Measurements from ENCODE around the gene CCNB1IP1. TPM values are rescaled to one million over a fixed set of nuclear protein-coding genes. Genes with fewer than 3 reads are reported as not detected.
"Not testable (repeated sequence)": the region's sequence is repeated elsewhere in the genome, so short reads cannot be mapped to it uniquely, and the experiment has no call there.

CCNB1IP1 gene
- total RNA-seq, 1 donor from 2014 or later: 24.5 TPM

DNA sequence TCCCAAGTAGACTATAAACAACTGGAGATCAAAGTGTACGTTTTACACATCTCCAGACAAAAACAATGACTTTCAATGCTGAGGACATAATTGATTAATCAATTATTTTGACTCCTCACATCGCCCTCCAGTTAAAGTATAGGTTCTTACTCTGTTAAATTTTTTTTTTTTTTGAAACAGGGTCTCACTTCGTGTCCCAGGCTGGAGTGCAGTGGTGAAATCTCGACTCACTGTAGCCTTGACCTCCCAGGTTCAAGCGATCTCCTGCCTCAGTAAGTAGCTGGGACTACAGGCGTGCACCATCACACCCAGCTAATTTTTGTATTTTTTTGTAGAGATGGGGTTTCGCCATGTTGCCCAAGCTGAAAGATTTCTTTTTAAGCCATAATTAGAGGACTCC, 938 bp upstream of the CCNB1IP1 start:
- intact Hi-C loops (cut with micrococcal nuclease): no loop called here

DNA sequence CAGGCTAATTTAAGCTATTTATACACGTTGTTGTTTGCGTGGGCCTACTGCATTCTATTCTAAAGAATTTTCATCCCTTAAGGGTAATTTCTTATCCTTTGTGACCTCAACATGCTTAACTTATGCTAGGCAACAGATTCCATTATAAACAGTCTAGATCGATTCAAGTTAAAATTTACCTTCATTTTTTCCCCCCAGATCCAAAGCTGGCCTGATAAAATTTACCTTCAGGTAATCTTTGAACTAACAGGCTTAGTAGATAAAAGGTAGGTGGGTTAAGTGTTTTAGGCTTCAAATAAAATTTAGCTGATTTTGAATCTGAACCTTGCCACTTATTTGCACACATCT, 389 bp upstream of the CCNB1IP1 start:
- intact Hi-C loops (cut with micrococcal nuclease): loop anchor here (1.0 to 2.0 kb wide), 5 partner anchors 10 to 349 kb away; partner anchors contain the start of genes APEX1, PARP2, TEP1 and TTC5

DNA sequence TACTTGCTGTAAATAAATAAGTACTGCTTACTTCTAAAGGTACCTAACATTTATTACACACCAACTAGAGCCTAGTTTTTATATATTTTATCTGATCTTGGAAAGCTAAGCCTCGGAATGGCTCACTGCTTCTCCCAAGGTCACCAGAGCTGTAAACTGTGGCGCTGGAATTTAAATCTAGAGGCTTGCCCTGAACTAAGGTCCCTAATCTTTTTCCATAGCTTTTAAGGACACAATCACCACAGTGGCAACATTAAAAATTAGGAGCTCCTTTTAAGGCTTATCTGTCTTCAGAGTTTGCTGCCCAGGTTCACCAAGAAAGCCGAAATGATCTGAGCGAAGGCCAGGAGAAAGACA, 670 bp downstream of the CCNB1IP1 start:
- intact Hi-C loops (cut with micrococcal nuclease): loop anchor here (2.0 kb wide), 2 partner anchors 80 to 350 kb away; partner anchors contain the start of gene TEP1

DNA sequence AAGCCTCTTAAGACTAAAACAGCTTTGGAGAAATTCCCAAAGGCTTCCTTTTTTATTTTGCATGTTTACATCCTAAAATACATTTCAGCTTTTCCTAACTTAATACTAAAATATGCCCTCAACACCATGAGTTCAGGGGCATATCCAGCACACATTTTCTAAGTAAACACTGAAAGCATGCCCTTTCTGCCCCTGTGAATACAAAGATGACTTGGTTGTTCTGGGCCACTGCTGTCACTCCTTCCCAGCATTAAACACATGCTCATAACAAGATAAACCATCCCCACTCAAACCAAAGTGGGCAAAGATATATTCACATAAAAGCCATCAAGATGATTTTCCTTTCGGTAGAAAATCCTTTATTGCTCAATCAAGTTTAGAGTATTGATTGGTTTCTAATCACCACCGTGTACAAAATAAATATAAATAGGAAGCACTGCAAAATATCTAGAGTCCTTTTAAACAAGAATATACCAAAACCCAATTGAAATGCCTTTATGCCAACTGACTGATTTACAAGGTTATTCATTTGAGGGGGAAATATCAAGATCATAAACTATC, 1.9 kb downstream of the CCNB1IP1 start:
- intact Hi-C loops (cut with micrococcal nuclease): no loop called here

DNA sequence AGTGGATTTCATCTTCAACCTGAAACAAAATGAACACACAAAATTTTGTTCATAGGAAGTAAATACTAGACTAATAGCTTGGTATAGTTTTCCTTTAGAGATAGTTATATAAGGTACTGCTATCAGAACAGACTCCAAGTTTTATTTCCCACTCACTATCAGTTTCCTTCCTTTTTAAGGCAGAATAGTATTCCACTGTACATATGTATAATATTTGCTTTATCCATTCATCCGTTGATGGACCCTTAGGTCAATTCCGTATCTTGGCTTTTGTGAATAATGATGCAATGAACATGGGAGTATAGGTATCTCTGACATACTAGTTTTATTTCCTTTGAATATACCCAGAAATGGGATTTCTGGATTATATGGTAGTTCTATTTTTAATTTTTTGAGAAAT, 3.7 kb downstream of the CCNB1IP1 start:
- intact Hi-C loops (cut with micrococcal nuclease): loop anchor here (5.0 kb wide), 1 partner anchor 528 kb away; no protein-coding TSS in a partner anchor

DNA sequence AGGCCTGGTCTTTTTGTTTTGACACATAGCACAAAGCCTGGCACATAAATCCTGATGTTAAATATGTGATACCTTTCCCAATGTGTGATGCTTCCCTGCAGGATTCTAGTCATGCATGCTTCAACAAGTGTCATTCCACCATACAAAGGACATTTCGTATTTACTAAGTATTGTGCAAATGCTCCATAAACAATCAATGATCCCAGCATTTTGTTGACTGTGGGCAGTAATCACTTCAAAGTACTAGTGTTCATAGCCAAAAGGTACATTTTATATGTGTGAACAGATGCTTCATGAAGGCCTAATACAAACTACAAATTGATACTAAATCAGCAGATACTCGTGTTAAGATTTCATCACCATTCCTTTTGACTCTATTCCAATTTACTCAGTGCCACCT, 4.4 kb downstream of the CCNB1IP1 start:
- intact Hi-C loops (cut with micrococcal nuclease): loop anchor here (5.0 kb wide), 1 partner anchor 529 kb away; no protein-coding TSS in a partner anchor

DNA sequence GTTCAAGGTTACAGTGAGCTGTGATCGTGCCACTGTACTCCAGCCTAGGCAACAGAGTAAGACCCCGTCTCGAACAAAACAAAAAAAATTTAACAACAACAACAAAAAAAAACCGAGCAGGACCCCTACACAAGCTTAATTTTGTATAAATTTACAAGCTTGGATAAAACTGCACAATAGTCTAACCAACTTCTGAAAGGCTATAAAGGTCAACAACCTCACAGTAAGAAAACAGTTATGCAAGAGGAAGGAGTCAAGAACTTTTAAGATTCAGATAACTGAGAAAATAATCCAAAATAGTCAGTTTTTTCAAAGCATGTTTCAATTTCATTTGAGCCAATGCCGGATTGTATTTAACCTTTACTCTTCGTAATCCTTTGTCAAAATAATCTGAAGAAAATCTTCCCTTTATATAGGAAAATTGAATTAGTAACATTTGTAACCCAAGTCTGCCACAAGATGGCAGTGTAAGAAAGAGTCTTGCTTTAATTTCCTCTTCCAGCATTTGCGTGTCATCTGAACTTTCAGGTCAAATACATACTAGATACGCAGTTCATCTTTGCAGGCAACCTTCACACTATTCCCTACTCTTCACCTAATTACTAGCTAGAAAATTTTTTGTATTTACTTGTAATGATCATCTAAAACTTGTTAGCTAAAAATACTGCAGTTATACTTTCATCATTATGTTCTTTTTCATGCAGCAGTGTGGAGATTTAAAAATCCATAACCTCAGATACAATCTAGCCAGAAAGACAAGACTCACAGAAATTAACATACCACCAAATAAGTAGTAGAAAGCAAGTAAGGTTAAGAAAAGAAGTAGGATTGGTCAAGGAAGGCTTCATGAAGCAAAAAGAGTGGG, 5.8 kb downstream of the CCNB1IP1 start:
- intact Hi-C loops (cut with micrococcal nuclease): loop anchor here (1.0 to 5.0 kb wide), 10 partner anchors 17 to 530 kb away; partner anchors contain the start of genes TEP1 and TTC5

DNA sequence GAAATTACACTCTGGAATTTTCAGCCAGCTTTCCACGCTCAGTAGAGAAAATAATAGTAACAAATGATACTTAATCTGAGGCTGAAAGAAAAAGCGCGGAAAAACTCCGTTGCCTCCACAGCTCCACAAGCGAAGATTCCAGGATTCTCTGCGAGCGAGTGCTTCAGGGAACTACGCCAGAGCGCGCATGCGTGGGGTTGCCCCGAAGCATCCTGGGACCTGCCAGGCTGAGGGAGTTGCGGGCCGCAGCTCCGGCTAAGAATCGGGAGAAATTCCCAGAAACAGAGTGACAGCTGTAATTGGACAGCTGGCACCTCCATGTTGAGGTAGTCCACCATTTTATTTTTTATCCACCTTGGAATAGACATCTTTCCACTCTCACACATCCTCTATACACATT, 15.4 kb downstream of the CCNB1IP1 start:
- intact Hi-C loops (cut with micrococcal nuclease): no loop called here

DNA sequence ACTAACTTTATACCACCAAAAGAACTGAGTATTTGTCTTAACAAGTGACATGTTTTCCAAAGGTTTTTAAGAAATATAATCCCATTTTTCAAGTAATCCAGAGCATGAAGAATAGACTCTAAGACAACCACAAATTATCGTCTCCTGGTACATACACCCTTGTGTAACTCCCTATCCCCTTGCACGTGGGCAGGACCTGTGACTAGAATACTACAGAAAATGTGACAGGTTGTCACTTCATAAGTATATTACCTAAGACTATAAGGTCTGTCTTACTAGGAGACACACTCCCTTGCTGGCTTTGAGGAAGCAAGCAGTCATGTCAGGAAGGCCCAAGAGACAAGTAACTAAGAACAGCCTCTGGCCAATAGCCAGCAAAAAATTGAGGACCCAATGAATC, 19.1 kb downstream of the CCNB1IP1 start:
- intact Hi-C loops (cut with micrococcal nuclease): no loop called here

DNA sequence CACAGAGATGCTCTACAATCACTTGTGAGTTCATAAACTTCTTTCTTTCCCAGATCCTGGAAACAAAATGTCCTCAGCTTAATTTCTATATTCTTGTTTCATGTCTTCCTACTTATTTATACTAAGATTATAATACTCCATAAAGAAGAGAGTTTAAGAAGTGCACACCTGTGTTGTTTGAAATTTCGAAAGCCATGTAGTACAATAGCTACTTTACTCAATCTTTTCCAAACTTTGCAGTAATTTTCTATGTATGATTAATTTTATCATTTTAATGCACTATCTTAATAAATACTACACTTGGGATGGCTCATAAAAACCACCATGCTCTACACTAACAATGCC, 27.0 kb downstream of the CCNB1IP1 start:
- intact Hi-C loops (cut with micrococcal nuclease): loop anchor here (1.0 kb wide), 1 partner anchor 163 kb away; the partner anchor contains the start of gene PNP

DNA sequence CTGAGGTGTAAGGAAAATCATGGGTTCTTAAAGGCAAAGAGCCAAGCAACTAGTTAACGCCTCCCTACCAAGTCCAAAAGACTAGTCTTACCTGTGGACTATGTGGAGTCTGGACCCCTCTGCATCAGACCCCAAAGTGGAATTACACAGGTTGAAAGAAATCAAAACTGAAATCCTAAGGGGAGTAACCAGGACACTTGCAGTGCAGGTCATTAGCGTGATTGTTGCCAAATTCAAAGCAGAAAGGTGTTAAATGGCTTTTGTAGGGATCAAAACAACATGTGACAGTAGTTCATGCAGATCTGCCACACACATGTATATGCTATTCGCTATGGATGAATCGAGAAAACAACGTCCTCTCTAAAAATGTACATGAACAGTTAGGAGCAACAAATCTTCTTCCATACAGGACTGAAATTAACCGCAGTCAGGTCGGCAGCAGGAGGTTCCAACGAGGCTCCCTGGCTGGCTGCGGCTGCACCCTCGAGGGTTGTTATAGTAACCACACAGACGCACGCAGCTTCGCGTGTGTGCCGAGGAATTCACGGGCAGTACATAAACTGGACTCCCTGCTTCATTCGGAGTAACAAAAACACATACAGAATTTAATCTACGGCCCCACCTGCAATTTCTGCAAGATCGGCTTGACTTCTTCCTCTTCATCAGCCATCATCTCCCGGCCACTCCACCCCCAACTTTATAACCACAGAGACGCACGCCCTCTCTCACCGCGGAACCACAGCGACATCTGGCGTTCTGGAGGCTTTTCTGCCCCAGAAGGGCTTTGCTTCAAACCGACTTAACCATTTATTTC, 27.6 kb downstream of the CCNB1IP1 start, which contains the start of gene TTC5:
Gene TTC5 (minus strand): TSS at position 687 of the 814 bp plus-strand sequence. CDS start 14 bp downstream, at position 673.
- intact Hi-C loops (cut with micrococcal nuclease): loop anchor here (1.0 kb wide), 7 partner anchors 22 to 304 kb away; partner anchors contain the start of genes APEX1, CCNB1IP1, PARP2 and PNP

DNA sequence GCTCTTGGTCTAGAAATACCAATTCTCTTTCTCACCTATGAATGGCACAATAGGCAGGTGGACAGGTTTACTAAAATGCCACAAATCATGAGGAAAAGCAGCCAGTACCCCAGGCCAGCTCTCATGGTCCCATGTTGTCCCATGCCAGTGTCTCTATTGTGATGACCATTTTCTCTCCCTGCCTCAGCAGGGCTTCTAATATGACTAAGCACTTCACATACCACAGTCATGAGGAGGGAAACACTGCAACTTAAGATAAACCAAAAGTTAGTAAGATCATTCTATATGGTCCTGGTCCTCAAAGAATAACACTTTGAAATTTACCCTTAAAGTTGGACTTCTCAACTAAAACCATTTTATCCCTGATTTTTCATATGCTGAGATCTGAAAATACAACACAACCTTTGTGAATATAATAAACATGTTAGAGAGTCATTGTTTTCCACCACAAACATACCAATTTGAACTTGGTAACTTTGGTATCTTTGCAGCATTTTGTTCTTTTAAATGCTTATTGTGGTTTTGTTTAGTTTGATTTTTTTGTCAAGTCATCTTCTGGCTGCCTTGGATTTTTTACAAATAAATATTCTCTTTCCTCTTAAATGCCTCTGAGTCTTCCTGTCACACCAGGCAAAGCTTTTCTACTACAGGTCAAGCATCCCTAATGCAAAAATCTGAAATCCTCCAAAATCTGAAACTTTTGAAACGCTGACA, 30.9 kb downstream of the CCNB1IP1 start:
- intact Hi-C loops (cut with micrococcal nuclease): no loop called here

DNA sequence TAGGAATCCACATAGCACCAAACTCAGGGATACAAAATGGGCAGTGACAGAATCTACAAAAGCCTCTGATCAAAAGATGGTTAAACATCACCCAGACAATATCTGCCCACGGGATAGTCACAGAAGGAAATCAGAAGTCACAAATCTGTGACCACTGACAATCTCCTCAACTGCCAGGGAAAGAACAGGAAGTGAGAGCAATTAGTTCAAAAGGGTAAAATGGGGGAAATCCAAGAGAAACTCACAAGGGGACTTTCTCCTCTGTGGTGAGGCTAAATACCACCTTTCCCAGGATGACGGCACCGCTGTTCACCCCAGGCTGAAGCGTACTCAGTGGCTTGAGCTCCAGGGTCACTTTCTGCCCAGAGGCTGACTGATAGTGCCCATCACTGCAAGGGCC, 38.0 kb downstream of the CCNB1IP1 start:
- intact Hi-C loops (cut with micrococcal nuclease): no loop called here

DNA sequence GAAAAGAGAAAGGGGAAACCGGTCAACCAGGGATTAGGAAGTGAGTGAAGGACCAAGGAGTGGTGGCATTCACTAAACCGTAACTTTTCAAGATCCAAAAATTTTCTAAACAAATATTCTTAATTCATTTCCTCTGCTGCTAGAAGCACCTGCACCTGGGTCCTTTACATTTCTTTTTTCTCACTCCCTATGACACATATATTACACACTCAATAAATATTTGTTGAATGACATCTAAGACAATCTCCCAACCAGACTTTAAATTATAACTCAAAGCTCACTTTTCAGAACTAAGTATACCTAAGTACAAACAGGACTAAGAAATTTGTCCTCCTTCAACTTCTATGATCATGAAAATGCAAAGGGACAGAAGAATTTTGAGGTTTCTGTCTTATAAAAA, 38.4 kb downstream of the CCNB1IP1 start:
- intact Hi-C loops (cut with micrococcal nuclease): no loop called here

DNA sequence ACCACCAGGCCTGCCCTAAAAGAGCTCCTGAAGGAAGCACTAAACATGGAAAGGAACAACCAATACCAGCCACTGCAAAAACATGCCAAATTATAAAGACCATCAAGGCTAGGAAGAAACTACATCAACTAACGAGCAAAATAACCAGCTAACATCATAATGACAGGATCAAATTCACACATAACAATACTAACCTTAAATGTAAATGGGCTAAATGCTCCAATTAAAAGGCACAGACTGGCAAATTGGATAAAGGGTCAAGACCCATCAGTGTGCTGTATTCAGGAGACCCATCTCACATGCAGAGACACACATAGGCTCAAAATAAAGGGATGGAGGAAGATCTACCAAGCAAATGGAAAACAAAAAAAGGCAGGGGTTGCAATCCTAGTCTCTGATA, 51.1 kb downstream of the CCNB1IP1 start:
- intact Hi-C loops (cut with micrococcal nuclease): not testable (repeated sequence)

DNA sequence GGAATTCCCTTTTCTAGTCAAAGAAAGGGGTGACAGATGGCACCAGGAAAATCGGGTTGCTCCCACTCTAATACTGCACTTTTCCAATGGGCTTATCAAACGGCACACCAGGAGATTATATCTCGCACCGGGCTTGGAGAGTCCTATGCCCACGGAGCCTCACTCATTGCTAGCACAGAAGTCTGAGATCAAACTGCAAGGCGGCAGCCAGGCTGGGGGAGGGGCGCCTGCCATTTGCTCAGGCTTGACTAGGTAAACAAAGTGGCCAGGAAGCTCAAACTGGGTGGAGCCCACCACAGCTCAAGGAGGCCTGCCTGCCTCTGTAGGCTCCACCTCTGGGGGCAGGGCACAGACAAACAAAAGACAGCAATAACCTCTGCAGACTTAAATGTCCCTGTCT, 52.8 kb downstream of the CCNB1IP1 start:
- intact Hi-C loops (cut with micrococcal nuclease): not testable (repeated sequence)

DNA sequence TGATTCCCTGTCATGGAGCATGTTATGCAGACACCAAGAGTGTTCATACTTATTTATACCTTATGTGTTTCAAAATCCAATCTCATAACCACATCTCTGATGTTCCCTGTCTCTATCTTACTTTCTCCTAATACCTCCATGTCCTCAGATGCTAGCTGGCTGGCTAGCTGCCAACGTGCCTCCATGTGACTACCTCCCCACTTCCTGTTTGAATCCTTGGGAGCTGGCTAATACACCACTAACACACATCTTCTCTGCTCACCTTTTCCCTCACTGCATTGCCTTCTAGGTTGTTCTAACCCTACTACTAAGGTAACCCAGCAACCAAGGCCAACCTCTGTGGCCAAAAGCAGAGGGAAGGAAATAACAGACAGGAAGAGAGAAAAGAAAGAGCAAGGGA, 54.7 kb downstream of the CCNB1IP1 start:
- intact Hi-C loops (cut with micrococcal nuclease): no loop called here

DNA sequence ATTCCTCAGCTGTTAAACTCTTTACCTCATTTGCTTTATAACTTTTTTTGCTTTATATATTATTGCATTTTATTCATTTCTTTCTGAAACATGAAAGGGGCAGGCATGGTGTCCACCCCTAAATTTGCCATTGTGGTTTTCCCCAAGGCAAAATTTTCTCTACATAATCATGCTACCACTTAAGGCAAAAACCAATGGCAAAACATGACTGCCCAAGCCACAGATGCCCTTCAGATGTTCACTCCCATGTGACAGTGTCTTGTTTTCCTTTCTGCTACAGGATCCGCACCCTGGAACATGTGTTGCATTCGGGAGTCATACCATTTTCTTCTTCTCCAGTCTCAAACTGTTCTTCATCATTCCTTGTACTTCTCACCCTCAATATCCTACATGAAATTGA, 55.7 kb downstream of the CCNB1IP1 start:
- intact Hi-C loops (cut with micrococcal nuclease): no loop called here

DNA sequence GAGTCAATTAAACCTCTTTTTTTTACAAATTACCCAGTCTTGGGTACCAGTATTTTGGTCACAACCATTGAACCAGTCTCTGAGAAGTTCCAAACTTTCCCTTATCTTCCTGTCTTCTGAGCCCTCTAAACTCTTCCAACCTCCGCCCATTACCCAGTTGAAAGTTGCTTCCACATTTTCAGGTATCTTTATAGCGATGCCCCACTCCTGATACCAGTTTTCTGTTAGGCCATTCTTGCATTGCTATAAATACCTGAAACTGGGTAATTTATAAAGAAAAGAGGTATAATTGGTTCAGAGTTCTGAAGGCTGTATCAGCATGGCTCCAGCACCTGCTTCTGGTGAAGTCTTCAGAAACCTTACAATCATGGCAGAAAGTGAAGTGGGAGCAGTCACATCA, 59.0 kb downstream of the CCNB1IP1 start:
- intact Hi-C loops (cut with micrococcal nuclease): no loop called here

DNA sequence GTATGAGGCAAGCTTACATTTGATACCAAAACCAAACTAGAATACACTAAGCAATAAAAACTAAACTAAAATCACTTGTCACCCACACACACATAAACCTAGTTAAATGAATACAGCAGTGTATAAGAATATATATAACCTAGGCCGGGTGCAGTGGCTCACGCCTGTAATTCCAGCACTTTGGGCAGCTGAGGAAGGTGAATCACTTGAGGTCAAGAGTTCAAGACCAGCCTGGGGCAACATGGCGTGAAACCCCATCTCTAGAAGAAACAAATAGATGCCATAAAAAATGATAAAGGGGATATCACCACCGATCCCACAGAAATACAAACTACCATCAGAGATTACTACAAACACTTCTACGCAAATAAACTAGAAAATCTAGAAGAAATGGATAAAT, 68.7 kb downstream of the CCNB1IP1 start:
- intact Hi-C loops (cut with micrococcal nuclease): not testable (repeated sequence)

DNA sequence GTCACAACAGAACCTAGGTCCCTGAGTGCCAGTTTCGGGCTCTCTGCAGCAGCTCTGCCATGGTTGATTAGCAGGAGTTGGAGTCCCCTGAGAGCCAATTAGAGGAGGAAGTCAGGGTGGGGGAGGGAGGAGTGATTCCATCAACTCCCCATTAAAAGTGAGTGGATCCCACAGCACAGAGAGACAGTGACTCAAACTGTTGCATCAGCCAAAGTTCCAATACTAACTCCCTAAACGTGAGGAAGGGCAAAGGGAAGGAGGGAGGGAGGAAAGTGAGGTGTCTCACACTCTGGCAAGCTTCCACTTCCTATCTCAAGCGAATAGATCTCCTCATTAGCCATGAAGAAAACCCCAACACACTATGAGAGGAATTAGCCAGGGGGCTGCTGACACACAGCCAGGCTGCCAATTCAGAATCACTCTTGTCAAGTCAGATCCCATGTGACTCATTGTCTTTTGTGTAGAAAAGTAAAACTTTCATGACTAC, 70.4 kb downstream of the CCNB1IP1 start:
- intact Hi-C loops (cut with micrococcal nuclease): no loop called here

Data from T-helper 1 cell treated with Interleukin-12 subunit alpha and Interleukin-12 subunit beta and Interleukin-4 antibody, amounts not matched to agents 30 ng/mL and 1 ng/mL, for 36 hours (primary cell).